GM19238 (cell line): ENCODE measurements around the gene ASPM.
A peak's percentile ranks its signal among the peaks of the same experiment; 100 is the strongest.
"Not testable (repeated sequence)": the region's sequence is repeated elsewhere in the genome, so short reads cannot be mapped to it uniquely, and the experiment has no call there.

Experiments used
- DNase-seq: peaks from one replicate; pipeline ENCODE4 v3.0.0; 2011; ENCODE audit warnings: low spot score; ENCODE audit not compliant: insufficient read length

The ASPM gene

DNA sequence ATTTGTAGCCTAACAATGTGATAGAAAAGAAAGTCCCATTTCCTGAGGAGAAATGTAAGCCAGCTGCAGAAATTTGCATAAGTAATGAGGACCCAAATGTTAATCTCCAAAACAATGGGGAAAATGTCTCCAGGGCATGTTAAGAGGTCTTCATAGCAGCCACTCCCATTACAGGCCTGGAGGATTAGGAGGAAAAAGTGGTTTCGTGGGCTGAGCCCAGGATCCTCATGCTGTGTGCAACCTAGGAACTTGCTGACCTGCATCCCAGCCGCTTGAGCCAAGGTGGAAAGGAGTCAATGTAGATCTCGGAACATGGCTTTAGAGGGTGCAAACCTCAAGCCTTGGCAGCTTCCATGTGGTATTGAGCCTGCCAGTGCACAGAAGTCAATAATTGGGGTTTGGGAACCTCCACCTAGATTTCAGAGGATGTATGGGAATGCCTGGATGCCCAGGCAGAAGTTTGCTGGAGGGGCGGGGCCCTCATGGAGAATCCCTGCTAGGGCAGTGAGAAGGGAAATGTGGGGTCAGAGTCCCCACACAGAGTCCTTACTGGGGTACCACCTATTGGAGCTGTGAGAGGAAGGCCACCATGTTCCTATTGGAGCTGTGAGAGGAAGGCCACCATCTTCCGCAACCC is 65.2 kb downstream of the ASPM start:
- DNase-seq = no peak

DNA sequence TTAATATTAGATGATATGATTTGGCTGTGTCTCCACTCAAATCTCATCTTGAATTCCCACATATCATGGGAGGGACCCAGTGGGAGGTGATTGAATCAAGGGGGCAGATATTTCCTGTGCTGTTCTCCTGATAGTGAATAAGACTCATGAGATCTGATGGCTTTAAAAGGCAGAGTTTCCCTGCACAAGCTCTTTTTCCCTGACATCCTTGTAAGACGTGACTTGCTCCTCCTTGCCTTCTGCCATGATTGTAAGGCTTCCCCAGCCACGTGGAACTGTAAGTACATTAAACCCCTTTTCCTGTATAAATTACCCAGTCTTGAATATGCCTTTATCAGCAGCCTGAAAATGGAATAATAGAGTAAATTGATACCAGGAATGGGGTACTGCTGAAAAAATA is 66.1 kb downstream of the ASPM start:
- no peak for DNase-seq

DNA sequence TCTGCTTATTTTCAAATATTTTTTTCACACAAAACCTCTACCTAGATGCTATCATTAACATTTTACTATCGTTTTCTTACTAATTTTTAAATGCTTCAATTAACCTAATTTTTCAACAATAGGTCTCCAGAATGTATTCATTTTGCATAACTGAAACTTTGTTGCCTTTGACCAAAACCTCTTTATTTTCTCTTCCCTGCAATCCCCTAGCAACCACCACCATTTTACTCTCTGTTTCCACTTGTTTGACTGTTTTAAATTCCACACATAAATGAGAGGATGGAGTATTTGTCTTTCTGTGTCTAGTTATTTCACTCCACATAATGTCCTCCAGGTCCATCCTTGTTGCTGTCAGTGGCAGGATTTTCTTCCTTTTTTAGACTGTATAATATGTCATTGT is 69.9 kb downstream of the ASPM start:
- no peak for DNase-seq

DNA sequence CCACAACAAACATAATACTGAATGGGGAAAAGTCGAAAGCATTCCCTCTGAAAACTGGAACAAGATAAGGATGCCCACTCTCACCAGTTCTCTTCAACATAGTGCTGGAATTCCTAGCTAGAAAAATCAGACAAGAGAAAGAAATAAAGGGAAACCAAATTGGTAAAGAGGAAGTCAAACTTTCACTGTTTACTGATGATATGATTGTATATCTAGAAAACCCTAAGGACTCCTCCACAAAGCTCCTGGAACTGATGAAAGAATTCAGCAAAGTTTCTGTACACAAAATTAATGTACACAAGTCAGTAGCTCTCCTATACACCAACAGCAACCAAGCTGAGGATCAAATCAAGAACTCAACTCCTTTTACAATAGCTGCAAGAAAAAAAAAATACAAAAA is 72.5 kb downstream of the ASPM start:
- DNase-seq = no peak

DNA sequence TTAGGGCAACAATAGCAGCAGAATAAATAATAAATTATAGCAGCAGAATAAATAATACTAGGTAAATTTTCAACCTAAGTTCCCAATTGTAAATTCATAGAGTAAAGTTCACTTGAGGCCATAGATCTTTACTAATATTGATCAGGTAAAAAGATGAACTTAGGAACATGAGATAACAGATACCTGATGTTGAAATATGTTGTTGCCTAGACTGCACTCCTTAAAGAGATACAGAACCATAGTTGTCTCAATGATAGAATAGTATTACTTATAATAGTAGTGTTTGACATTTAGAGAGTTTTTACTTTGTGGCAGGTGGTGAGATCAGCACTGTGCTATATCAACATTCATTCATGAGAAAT is 79.0 kb downstream of the ASPM start:
- DNase-seq = no peak

DNA sequence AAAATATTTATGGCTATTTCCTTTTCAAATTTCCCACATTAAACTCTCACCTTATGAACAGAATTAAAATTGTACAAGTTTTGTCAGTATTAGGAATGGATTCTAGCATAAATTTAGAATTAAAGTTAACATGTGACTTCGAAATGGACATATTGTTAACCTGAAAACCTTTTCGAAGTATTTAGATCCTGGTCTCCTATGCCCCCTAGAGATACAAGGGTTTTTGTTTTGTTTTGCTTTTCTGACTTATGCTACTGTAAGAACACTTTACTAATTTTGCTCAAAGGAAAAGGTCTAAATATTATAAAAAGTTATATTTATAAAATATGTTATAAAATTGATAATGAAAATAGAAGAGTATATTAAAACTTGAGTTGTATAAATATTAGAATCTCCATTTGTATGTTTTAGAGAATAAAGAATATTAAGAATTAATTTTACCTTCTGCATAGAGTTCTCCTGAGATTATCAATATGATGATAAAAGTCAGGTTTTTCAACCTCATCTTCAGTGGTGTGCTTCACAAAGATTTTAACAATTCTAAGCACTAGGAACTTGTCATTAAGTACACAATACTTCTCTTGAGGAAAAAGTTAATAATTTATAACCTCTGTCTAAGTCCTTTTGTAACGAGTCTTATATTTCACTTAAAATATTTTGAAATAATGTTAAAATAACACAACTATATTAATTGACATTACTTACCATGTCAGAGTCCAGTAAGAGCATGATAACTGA is 79.6 kb downstream of the ASPM start, which contains the start of gene F13B:
F13B (minus strand) TSS at position 542 of the 738 bp plus-strand sequence; CDS start at position 505, 37 bp downstream.
- DNase-seq = no peak

DNA sequence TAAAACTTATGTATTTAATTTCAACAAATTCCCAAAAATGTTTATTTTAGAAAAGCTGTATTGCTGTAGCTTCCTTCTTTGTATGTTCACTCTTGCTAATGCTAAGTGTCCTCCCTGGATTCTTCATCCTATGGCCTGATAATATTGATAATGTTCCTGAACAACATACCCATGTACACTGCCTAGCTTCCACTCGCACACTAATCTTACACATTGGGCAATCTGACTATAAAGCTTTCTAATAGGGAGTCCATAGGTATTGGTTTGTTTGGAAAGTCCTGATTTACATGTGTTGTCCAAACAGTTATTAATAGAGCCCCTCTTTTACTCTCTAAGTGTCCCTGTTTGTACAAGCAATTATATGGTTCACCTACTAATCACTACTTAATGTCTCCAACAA is 80.2 kb downstream of the ASPM start:
- DNase-seq = no peak

DNA sequence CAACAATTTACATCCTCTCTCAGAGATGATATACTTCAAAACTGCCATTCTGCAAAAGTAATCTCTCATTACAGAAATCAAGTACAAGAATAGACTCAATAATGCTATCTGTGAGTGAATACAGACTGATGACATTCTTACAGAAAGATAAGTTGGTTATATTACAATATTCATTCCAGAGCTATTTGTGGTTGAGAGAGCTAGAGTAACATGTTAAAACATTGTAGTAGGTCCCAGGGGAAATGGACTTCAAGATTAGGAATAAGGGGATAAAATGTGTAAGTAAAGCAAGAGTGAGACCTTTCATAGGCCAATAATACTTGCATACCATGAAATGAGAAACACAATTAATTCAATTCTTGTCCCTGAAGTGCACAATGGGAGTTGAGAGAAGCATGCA is 80.9 kb downstream of the ASPM start:
- no peak for DNase-seq

DNA sequence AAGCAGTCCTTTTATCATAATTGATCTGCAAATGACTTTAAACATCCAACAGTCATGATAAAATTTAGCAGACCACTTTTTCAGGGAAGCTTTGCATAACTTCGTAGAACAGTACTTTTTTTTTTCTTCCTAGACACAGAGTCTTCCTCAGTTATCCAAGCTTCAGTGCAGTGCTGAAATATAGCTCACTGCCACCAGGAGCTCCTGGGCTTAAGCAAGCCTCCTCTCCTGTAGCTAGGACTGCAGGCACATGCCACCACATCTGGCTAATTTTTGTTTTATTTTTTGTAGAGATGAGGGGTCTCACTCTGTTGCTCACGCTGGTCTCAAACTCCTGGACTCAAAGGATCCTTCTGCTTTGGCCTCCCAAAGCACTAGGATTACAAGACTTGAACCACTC is 83.3 kb downstream of the ASPM start:
- no peak for DNase-seq

DNA sequence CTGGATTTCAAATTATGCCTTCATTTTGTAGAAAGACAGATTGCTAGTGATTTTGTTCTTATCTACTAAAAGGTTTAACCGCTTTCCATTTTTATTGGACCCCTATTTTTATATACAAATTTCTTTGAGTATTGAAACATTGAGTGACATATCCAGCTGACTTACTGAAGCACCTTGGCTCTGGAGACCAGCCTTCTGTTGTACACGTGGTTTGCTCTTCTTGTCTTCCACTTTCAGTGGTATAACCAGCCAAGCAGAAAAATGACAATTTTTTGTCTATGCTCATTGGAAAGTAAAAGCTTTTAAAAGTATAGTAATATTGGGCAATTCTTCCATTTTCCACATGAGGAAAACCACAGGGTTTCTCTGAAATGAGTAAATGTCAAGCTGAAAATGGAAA is 83.8 kb downstream of the ASPM start:
- peak; percentile 2 for DNase-seq

DNA sequence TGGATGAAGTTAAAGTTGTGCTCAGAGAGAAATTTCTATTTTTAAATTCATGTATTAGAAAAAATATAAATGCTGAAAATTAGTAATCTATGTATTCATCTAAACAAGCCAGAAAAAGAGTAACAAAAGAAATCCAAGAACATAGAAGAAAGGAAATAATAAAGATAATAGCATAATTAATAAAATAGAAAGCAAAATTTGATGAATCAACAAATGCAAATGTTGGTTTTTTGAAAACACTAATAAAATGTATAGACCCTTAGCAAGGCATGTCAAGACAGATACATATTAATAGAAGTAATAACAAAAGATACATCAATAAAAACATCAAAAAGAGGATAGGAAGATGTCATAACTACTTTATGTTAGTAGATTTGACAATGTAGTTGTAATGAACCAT is 97.4 kb downstream of the ASPM start:
- DNase-seq = no peak

DNA sequence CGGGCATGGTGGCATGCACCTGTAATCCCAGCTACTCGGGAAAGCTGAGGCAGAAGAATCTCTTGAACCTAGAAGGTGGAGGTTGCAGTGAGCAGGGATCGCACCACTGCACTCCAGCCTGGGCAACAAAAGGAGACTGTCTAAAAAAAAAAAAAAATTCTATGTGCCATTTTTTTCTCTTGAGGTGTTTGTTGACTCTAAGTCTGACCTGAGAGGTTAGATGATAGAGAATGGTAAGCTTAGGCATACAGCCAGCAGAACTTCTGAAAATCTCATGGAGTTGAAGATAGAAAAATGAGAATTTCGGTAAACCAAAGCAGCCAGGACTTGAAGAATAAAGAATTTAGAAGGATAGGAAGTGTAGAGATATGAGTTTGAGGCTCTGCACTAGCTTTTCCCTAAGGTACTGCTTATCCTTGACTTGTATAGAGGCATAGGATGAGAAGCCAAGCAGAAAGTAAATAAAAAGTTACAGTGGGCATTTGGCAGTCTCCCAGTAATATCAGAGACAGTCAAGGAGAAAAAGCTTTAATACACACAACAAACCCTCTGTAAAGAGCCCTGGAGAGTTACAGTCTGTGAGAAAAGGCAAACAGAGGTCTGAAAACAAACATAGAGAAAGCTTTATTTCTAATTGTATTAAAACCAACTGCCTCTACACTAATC is 103.7 kb downstream of the ASPM start:
- DNase-seq = no peak

DNA sequence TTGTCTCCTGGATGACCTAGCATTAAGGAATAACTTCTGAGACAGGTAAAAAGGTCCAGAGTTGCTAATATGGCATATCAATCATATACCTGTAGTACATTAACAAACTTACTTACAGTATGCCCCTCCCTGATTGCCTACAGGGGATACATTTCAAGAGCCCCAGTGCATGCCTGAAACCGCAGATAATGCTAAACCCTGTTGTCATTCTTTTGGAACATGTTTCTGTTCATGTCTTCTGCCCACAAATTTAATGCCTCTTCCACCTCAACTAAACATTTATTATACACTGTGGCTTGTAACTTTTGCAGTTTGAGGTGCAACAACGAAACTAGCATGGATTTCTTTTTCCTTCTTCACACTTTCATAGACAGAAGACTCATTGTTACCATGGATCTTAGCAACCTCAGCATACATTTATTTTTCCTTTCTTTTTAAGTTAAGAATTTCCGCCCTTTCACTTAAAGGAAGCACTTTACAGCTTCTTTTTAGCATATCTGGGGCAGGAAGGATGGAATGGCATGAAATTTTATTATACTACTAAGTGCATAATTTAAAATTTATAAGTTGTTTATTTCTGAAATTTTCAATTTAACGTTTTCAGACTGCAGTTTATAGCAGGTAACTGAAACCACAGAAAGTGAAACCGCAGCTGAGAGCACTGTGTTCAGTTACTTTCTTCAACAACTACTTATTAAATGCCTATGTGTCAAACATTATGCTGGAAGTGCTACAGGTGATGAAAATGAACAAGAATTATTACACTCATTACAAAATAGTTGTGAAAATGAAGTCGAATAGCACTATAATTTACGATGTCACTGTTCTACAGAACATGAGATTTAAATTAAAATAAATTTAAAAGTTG is 104.7 kb downstream of the ASPM start:
- no peak for DNase-seq

DNA sequence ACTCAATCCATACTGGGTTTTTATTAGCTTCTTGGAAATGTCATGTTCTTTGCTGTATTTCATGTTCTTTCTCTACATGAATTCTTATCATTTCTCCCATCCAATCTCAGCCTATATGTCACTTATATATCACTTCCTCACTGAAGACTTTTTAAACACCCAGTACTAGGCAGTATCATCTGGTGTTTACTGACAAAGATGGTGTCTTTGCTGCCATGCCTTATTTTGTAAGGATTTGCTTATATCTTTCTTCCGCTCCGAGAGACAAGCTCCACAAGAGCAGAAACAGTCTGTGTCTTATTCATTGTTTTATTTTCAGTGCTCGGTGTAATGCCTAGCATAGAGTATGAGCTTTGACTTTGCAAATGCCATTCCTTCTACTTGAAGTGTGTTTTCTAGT is 109.6 kb downstream of the ASPM start:
- DNase-seq = no peak

DNA sequence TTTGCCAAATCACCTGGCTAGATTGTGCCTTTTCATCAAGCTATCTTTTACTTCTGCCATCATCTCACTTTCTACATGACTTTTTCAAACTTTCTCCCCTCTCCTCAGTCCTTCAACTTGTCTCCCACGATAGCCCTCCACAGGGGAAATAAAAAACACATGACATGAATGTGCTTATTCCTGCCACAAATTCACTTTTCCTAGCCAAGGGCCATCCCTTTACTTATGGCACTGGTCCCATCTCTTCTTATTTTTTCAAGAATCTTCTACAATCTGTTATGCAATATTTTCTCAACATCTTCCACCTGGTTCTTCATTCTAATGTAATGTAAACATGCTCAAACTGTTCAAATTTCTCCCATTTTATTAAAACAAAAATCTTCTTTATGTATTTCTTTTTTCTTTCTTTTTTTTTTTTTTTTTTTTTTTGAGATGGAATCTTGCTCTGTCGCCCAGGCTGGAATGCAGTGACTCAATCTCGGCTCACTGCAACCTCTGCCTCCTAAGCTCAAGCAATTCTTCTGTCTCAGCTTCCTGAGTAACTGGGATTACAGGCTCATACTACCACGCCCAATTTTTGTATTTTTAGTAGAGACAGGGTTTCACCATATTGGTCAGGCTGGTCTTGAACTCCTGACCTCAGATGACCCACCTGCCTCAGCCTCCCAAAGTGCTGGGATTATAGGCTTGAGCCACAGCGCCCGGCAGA is 111.7 kb downstream of the ASPM start:
- DNase-seq = not testable (repeated sequence)
